ENCODE results near the gene SENP3. TPM values are rescaled to one million over a fixed set of nuclear protein-coding genes. Genes with fewer than 3 reads are reported as not detected.

SENP3 gene
- total and polyA plus RNA-seq, 2 donors (not counting 3 experiments of a cell fraction or from before 2014, with no cell fraction given): 63.4 to 96.5 TPM

- Histone ChIP-seq H2AFZ (ENCODE audit: low read depth, low read length) (no peak overlapping the region), H3K4me1 (ENCODE audit: control insufficient read depth, extremely low read depth, insufficient read depth, low read length) (peaks cover 51% of the 10 kb centered on the region), H3K4me2 (ENCODE audit: insufficient read depth, low read length) (no peak overlapping the region), H3K27me3 (ENCODE audit: control insufficient read depth in 2 of 2, insufficient read depth in 2 of 2, low read length in 2 of 2) (no peaks in the 10 kb centered on the region), H3K9ac (replicated peaks; ENCODE audit: extremely low read depth, insufficient read depth, low read length) (no peak overlapping the region), H4K20me1 (replicated peaks; ENCODE audit: control insufficient read depth, extremely low read depth, insufficient read depth, low read length) (no peaks in the 10 kb centered on the region), H3K9me3 (replicated peaks; ENCODE audit: control insufficient read depth, insufficient read depth, low read length) (no peaks in the 10 kb centered on the region), H3K4me3 (replicated peaks in 1 of 3; ENCODE audit: insufficient read depth in 1 of 3, low read depth in 1 of 3, low read length in 3 of 3) (no peak overlapping the region), H3K9me1 (replicated peaks; ENCODE audit: control insufficient read depth, extremely low read depth, insufficient read depth, low read length) (no peaks in the 10 kb centered on the region), H3K36me3 (ENCODE audit: control insufficient read depth in 2 of 2, extremely low read depth in 1 of 2, insufficient read depth in 2 of 2, low read length in 2 of 2) (peaks cover 16 to 29% of the 10 kb centered on the region in 2 experiments), H3K27ac (ENCODE audit: insufficient read depth, low read depth, low read length) (no peak overlapping the region), H3K79me2 (ENCODE audit: control insufficient read depth, insufficient read depth, low read length) (peaks cover 42% of the 10 kb centered on the region)
- intact Hi-C loops (cut with micrococcal nuclease): no loop called here
- BruUV-seq (replicated peaks): no TSS peak
- ChIA-PET CTCF (interaction anchor here (4.8 kb wide), 1 partner anchor 9 kb away, joined by 48 read pairs; the partner anchor contains the start of gene SOX15), POLR2A (no interaction called here)
- DNase-seq (ENCODE audit: low read depth, low spot score) (no peak), FAIRE-seq (no peak)
- TF ChIP-seq GATA2 (IDR thresholded peaks at IDR 0.05; ENCODE audit: insufficient read depth, insufficient read length, low read depth, low read length): no peak
- no peak for TF ChIP-seq EZH2 (IDR thresholded peaks at IDR 0.05; ENCODE audit: borderline replicate concordance, low read depth, low read length, severe bottlenecking)
- no peak for TF ChIP-seq FOS (IDR thresholded peaks at IDR 0.05; ENCODE audit: borderline replicate concordance, insufficient read depth, low read length)
- TF ChIP-seq, protein P1, sequence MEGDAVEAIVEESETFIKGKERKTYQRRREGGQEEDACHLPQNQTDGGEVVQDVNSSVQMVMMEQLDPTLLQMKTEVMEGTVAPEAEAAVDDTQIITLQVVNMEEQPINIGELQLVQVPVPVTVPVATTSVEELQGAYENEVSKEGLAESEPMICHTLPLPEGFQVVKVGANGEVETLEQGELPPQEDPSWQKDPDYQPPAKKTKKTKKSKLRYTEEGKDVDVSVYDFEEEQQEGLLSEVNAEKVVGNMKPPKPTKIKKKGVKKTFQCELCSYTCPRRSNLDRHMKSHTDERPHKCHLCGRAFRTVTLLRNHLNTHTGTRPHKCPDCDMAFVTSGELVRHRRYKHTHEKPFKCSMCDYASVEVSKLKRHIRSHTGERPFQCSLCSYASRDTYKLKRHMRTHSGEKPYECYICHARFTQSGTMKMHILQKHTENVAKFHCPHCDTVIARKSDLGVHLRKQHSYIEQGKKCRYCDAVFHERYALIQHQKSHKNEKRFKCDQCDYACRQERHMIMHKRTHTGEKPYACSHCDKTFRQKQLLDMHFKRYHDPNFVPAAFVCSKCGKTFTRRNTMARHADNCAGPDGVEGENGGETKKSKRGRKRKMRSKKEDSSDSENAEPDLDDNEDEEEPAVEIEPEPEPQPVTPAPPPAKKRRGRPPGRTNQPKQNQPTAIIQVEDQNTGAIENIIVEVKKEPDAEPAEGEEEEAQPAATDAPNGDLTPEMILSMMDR (IDR thresholded peaks at IDR 0.05; ENCODE audit: extremely low read depth in 1 of 2, insufficient read depth in 1 of 2, low read depth in 1 of 2, low read length in 2 of 2): no peak
- TF ChIP-seq JUN (IDR thresholded peaks at IDR 0.05; ENCODE audit: borderline replicate concordance, insufficient read depth, insufficient read length, low read depth): no peak
- TF ChIP-seq POLR2AphosphoS5 (IDR thresholded peaks at IDR 0.05; ENCODE audit: insufficient read depth, low read depth, low read length): no peak
- no peak for TF ChIP-seq MYC (IDR thresholded peaks at IDR 0.05; ENCODE audit: low read depth, low read length)
- TF ChIP-seq, protein P2, sequence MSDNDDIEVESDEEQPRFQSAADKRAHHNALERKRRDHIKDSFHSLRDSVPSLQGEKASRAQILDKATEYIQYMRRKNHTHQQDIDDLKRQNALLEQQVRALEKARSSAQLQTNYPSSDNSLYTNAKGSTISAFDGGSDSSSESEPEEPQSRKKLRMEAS (IDR thresholded peaks at IDR 0.05; ENCODE audit: insufficient read depth, insufficient read length): no peak
- TF ChIP-seq POLR2A (IDR thresholded peaks at IDR 0.05; ENCODE audit: low read depth, low read length): no peak
- dilution Hi-C loops (cut with MboI; ENCODE audit: extremely low pct_ligation_motif_present, low sequenced_read_pairs): no loop called here
These were observed 19.2 kb downstream of the SENP3 start for GRCh38 chr17:7580604-7581575.
